Uterus (tissue), 4 donors: Measurements from ENCODE around the gene IPO13. TPM values are rescaled to one million over a fixed set of nuclear protein-coding genes. Genes with fewer than 3 reads are reported as not detected.

Experiments used
- DNase-seq, 2 donors: peaks; one replicate each; pipeline ENCODE4 v3.0.0-alpha.2; 2019 to 2020
- H3K27ac ChIP-seq, 2 donors: fragments of 200-600 bp; sonication (generic); 1 replicate in 1 of 2; 2 replicates in 1 of 2; pipeline ENCODE4 v1.5.1; 2016 to 2018
- H3K27me3 ChIP-seq, 2 donors: fragments of 200-600 bp; sonication (generic); one replicate each; pipeline ENCODE4 v1.5.1; 2018 to 2019; ENCODE audit warnings: control low read depth in 1 of 2
- H3K36me3 ChIP-seq, 2 donors: fragments of 200-600 bp; sonication (generic); one replicate each; pipeline ENCODE4 v1.5.1; 2019; ENCODE audit warnings: control low read depth in 1 of 2
- H3K4me1 ChIP-seq, 2 donors: fragments of 200-600 bp; sonication (generic); one replicate each; pipeline ENCODE4 v1.5.1; 2018 to 2019; ENCODE audit warnings: control low read depth in 1 of 2
- H3K4me3 ChIP-seq, 2 donors: fragments of 200-600 bp; sonication (generic); 1 replicate in 1 of 2; 2 replicates in 1 of 2; pipeline ENCODE4 v1.5.1; 2018 to 2019; ENCODE audit warnings: mild to moderate bottlenecking in 1 of 2
- H3K9me3 ChIP-seq, 2 donors: fragments of 200-600 bp; sonication (generic); one replicate each; pipeline ENCODE4 v1.5.1; 2019; ENCODE audit warnings: control low read depth in 1 of 2
- CTCF ChIP-seq, 4 experiments: fragments of 200-600 bp in 2 of 4; fragments of 450-650 bp in 2 of 4; sonication (generic) in 2 of 4; IDR thresholded peaks; one replicate each; pipeline ENCODE4 v1.5.1; 2016 to 2019; ENCODE audit warnings: antibody characterized with exemption in 4 of 4, mild to moderate bottlenecking in 2 of 4, moderate library complexity in 1 of 4
- POLR2A ChIP-seq, 2 donors: fragments of 450-650 bp; IDR thresholded peaks; one replicate each; pipeline ENCODE4 v1.6.1; 2016; ENCODE audit warnings: antibody characterized with exemption in 2 of 2, mild to moderate bottlenecking in 1 of 2, moderate library complexity in 1 of 2
- intact Hi-C: fragments of 100-400 bp; cut with DNase I; formaldehyde crosslinking; loops from one replicate; pipeline ENCODE4 v1.15.1; 2023; ENCODE audit warnings: low total_unique reads
- total RNA-seq, 4 donors: library from RNA; depleted of rRNA in 3 of 4; stranded (reverse); fragments of >200 nt in 3 of 4; gene quantifications; one replicate each; pipeline versions ENCODE4 v1.1.0 to v1.2.4, GENCODE V29; 2014 to 2023
- donor health status: DM: yes; HTN: yes; CAD: no.

The IPO13 gene
- total RNA-seq, 4 donors from 2014 or later = 6.9 to 26.7 (median 18.0) TPM

- TF ChIP-seq CTCF (IDR thresholded peaks at IDR 0.05) (no peak), POLR2A (IDR thresholded peaks at IDR 0.05) (no peak)
- Histone ChIP-seq H3K4me1 (no peaks in the 10 kb centered on the region), H3K4me3 (no peak overlapping the region), H3K9me3 (no peaks in the 10 kb centered on the region), H3K27me3 (no peaks in the 10 kb centered on the region), H3K27ac (no peak overlapping the region), H3K36me3 (no peaks in the 10 kb centered on the region)
- DNase-seq = no peak
- intact Hi-C loops = no loop called here
Observed at GRCh38 chr1:44016041-44016889, 69.5 kb downstream of the IPO13 start.

DNA sequence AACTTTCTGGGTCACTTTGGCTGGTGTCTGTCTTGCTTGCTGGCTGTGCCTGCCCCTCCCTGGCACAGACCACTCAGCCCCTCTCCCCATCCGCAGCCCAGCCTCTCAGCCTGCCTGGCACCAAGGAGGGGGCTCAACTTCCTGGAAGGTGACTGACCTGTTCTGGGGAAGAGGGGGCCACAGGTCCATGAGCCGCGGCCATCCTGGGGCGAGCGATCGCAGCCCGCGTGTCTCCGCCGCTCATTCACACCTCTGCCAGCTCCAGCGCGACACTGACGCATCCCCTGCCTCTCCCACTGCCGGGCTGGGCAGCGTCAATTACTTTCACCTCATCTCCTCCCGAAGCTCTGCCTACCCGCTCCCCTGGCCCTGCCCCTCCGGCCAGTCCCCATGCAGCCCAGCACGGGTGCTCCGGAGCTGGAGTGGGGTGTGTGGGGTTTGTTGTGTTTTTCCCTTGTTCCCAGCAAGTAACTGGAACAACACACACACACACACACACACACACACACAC, 70.2 kb downstream of the IPO13 start:
- no peak for TF ChIP-seq CTCF (IDR thresholded peaks at IDR 0.05)
- TF ChIP-seq POLR2A (IDR thresholded peaks at IDR 0.05) = no peak
- no peak overlapping the region for H3K4me3 ChIP-seq
- H3K36me3 ChIP-seq = no peaks in the 10 kb centered on the region
- no peaks in the 10 kb centered on the region for H3K9me3 ChIP-seq
- no peak for DNase-seq
- no peak overlapping the region for H3K27ac ChIP-seq
- intact Hi-C loops = no loop called here
- H3K27me3 ChIP-seq = no peaks in the 10 kb centered on the region
- no peaks in the 10 kb centered on the region for H3K4me1 ChIP-seq

Other genes with a start within 250 kb of the IPO13 start
- 10 to 100 TPM in 2 of 4 donors, 1 to 10 TPM in 2; 4.1 to 47.2 (median 19.0) TPM for gene ST3GAL3, start 239.4 kb upstream of the IPO13 start, total RNA-seq
- 1 to 10 TPM in 2 of 4 donors, under 1 TPM in 1, not detected in 1; 0.48 to 2.7 (median 1.3) TPM for gene ARTN, start 13.1 kb upstream of the IPO13 start, total RNA-seq
- 10 to 100 TPM in 2 of 4 donors, 1 to 10 TPM in 2; 5.1 to 18.5 (median 12.3) TPM for gene DPH2, start 23.1 kb downstream of the IPO13 start, total RNA-seq
- 100 to 1,000 TPM in 1 of 4 donors, 10 to 100 TPM in 3; 49.6 to 183 (median 65.4) TPM for gene ATP6V0B, start 28.0 kb downstream of the IPO13 start, total RNA-seq
- 10 to 100 TPM in 2 of 4 donors, 1 to 10 TPM in 2; 2.3 to 45.8 (median 18.5) TPM for gene B4GALT2, start 32.3 kb downstream of the IPO13 start, total RNA-seq
- 10 to 100 TPM in 1 of 4 donors, 1 to 10 TPM in 2, not detected in 1; 3.1 to 10.6 (median 7.0) TPM for gene CCDC24, start 44.6 kb downstream of the IPO13 start, total RNA-seq
- gene SLC6A9, start 84.5 kb downstream of the IPO13 start, total RNA-seq = 10 to 100 TPM in 2 of 4 donors, 1 to 10 TPM in 2; 4.6 to 30.9 (median 17.4) TPM
- 1 to 10 TPM in 1 of 4 donors, under 1 TPM in 2, not detected in 1; 0.26 to 1.9 (median 0.58) TPM for gene KLF17, start 171.9 kb downstream of the IPO13 start, total RNA-seq
- not detected for gene KLF18, start 194.7 kb downstream of the IPO13 start, total RNA-seq